ENCODE measurements around the gene MT4. TPM values are rescaled to one million over a fixed set of nuclear protein-coding genes. Genes with fewer than 3 reads are reported as not detected.

MT4 gene
- total and polyA plus RNA-seq, 2 of the 4 experiments (the other 2 are of a cell fraction): not detected

- intact Hi-C loops (cut with micrococcal nuclease): no loop called here
- H3K14ac ChIP-seq (replicated peaks; ENCODE audit: low read depth, low read length): peak within 1 kb of the TSS; percentile 97
- peak within 1 kb of the TSS; percentile 79 for H2AK9ac ChIP-seq (replicated peaks; ENCODE audit: low read depth, low read length, poor library complexity)
- no TSS peak for BruUV-seq (replicated peaks)
- peaks cover 6% of the 10 kb centered on the region for H3K9me1 ChIP-seq (ENCODE audit: insufficient read depth, low read length)
- ChIA-PET POLR2A (ENCODE audit: unreplicated experiment) (no interaction called here), CTCF (no interaction called here)
- peak within 1 kb of the TSS; percentile 69; the same call in 1 of the 2 replicates for H3K56ac ChIP-seq (ENCODE audit: extremely low read depth, insufficient read depth, low read length)
- H4K5ac ChIP-seq (ENCODE audit: low read depth, low read length): peak within 1 kb of the TSS; percentile 100
- in situ Hi-C loops (cut with MboI; ENCODE audit: low sequenced_read_pairs): no loop called here
- no peaks in the 10 kb centered on the region for H3K27me3 ChIP-seq (ENCODE audit: control insufficient read depth, insufficient read depth, low read length)
- ATAC-seq (ENCODE audit: low read depth): peak; percentile 99
- 0 out of 2 replicates have a peak, but pooled peaks cover 6% of the 10 kb centered on the region for H4K20me1 ChIP-seq (ENCODE audit: insufficient read depth, low read length)
- peak within 1 kb of the TSS; percentile 92 for H3K4me3 ChIP-seq (ENCODE audit: insufficient read depth, low read depth, low read length)
- peak within 1 kb of the TSS; percentile 98 for H2AFZ ChIP-seq (replicated peaks; ENCODE audit: low read length, poor library complexity)
- no peak within 1 kb of the TSS for H2BK20ac ChIP-seq (ENCODE audit: low read depth, low read length)
- peak within 1 kb of the TSS; percentile 81 for H3K18ac ChIP-seq (ENCODE audit: low read depth, low read length)
- H2BK5ac ChIP-seq (ENCODE audit: low read depth, low read length, poor library complexity, severe bottlenecking): peak within 1 kb of the TSS; percentile 72
- peak within 1 kb of the TSS; percentile 59; the same call in 1 of the 2 replicates for H2AK5ac ChIP-seq (ENCODE audit: low read depth, low read length)
- dilution Hi-C loops (cut with HindIII; ENCODE audit: low sequenced_read_pairs, unreplicated experiment): no loop called here
- DNase-seq: peak; percentile 71
- peak within 1 kb of the TSS; percentile 91 for H3K4ac ChIP-seq (ENCODE audit: low read depth, low read length)
- peak within 1 kb of the TSS; percentile 95 for H3K9ac ChIP-seq (ENCODE audit: low read depth, low read length)
- peak within 1 kb of the TSS; percentile 95 for H4K91ac ChIP-seq (ENCODE audit: insufficient read depth, low read depth, low read length)
- H4K8ac ChIP-seq (ENCODE audit: low read depth in 2 of 2, low read length in 2 of 2): peak within 1 kb of the TSS; percentile 99 to 100
- H2BK120ac ChIP-seq (ENCODE audit: low read depth, low read length): peak within 1 kb of the TSS; percentile 36
- peak within 1 kb of the TSS; percentile 76 for H3K27ac ChIP-seq (ENCODE audit: insufficient read depth, low read length)
- H3K4me1 ChIP-seq (ENCODE audit: control insufficient read depth, insufficient read depth, low read length): peaks cover 2% of the 10 kb centered on the region; the same call in 1 of the 2 replicates
- no peaks in the 10 kb centered on the region for H3K36me3 ChIP-seq (ENCODE audit: control insufficient read depth, insufficient read depth, low read length)
- peak within 1 kb of the TSS; percentile 74; the same call in 1 of the 2 replicates for H3K23ac ChIP-seq (ENCODE audit: low read depth, low read length)
- peak within 1 kb of the TSS; percentile 99 for H3K4me2 ChIP-seq (ENCODE audit: low read depth, low read length)
- no peaks in the 10 kb centered on the region for H3K9me3 ChIP-seq (ENCODE audit: control insufficient read depth, insufficient read depth, low read length)
- H2BK15ac ChIP-seq (ENCODE audit: low read depth, low read length): 0 out of 3 replicates have a peak within 1 kb of the TSS, but pooled peaks have one; percentile 34
- H3K79me1 ChIP-seq (ENCODE audit: low read depth in 1 of 2, low read length in 2 of 2): peaks cover 21 to 23% of the 10 kb centered on the region in 2 experiments
- 1% methylated on average over 17 of the region's 65 CpGs; no CpG with 5 or more reads in 1 of the 2 experiments for WGBS, 2 experiments (ENCODE audit: extremely low coverage in 2 of 2, insufficient read length in 1 of 2)
- TF ChIP-seq RCOR1 (IDR thresholded peaks at IDR 0.05; ENCODE audit: insufficient replicate concordance, low read length): no peak
- no peak for TF ChIP-seq POLR2A (IDR thresholded peaks at IDR 0.05; ENCODE audit: low read depth, low read length)
- TF ChIP-seq, protein P1, sequence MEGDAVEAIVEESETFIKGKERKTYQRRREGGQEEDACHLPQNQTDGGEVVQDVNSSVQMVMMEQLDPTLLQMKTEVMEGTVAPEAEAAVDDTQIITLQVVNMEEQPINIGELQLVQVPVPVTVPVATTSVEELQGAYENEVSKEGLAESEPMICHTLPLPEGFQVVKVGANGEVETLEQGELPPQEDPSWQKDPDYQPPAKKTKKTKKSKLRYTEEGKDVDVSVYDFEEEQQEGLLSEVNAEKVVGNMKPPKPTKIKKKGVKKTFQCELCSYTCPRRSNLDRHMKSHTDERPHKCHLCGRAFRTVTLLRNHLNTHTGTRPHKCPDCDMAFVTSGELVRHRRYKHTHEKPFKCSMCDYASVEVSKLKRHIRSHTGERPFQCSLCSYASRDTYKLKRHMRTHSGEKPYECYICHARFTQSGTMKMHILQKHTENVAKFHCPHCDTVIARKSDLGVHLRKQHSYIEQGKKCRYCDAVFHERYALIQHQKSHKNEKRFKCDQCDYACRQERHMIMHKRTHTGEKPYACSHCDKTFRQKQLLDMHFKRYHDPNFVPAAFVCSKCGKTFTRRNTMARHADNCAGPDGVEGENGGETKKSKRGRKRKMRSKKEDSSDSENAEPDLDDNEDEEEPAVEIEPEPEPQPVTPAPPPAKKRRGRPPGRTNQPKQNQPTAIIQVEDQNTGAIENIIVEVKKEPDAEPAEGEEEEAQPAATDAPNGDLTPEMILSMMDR (conservative IDR thresholded peaks at IDR 0.05; ENCODE audit: low read depth, low read length): no peak
- no peak for TF ChIP-seq CHD1 (IDR thresholded peaks at IDR 0.05; ENCODE audit: low read depth, low read length)
- no peak for TF ChIP-seq SMC3 (IDR thresholded peaks at IDR 0.05; ENCODE audit: low read depth, low read length)
- no peak for TF ChIP-seq ELK1 (IDR thresholded peaks at IDR 0.05; ENCODE audit: borderline replicate concordance, low read depth, low read length)
- TF ChIP-seq, protein P2, sequence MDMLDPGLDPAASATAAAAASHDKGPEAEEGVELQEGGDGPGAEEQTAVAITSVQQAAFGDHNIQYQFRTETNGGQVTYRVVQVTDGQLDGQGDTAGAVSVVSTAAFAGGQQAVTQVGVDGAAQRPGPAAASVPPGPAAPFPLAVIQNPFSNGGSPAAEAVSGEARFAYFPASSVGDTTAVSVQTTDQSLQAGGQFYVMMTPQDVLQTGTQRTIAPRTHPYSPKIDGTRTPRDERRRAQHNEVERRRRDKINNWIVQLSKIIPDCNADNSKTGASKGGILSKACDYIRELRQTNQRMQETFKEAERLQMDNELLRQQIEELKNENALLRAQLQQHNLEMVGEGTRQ (IDR thresholded peaks at IDR 0.05; ENCODE audit: low read depth, low read length): no peak
- TF ChIP-seq RFX5 (IDR thresholded peaks at IDR 0.05; ENCODE audit: low read depth, low read length): no peak
- no peak for TF ChIP-seq MXI1 (IDR thresholded peaks at IDR 0.05; ENCODE audit: borderline replicate concordance, low read depth, low read length)
- no peak for TF ChIP-seq MAZ (IDR thresholded peaks at IDR 0.05; ENCODE audit: borderline replicate concordance, low read depth, low read length)
- TF ChIP-seq CEBPB (IDR thresholded peaks at IDR 0.05; ENCODE audit: low read depth, low read length): no peak
- TF ChIP-seq NFE2L2 (IDR thresholded peaks at IDR 0.05; ENCODE audit: low read depth, low read length): no peak
- TF ChIP-seq FOS (IDR thresholded peaks at IDR 0.05; ENCODE audit: low read depth, low read length): no peak
- TF ChIP-seq MAFK (IDR thresholded peaks at IDR 0.05; ENCODE audit: low read depth, low read length): no peak
Measured at GRCh38 chr16:56519459-56520250, 45.2 kb upstream of the MT4 start, which contains the start of gene BBS2. Gene BBS2, minus strand, starts transcription at chr16:56520024. Its CDS starts 162 bp downstream, at chr16:56519862.

All from IMR-90 (cell line).